ENCODE results near the gene ARHGAP24. TPM values are rescaled to one million over a fixed set of nuclear protein-coding genes. Genes with fewer than 3 reads are reported as not detected.

ARHGAP24 gene
- total and polyA plus RNA-seq, 12 donors: 0.72 to 53.4 (median 4.4) TPM

DNA sequence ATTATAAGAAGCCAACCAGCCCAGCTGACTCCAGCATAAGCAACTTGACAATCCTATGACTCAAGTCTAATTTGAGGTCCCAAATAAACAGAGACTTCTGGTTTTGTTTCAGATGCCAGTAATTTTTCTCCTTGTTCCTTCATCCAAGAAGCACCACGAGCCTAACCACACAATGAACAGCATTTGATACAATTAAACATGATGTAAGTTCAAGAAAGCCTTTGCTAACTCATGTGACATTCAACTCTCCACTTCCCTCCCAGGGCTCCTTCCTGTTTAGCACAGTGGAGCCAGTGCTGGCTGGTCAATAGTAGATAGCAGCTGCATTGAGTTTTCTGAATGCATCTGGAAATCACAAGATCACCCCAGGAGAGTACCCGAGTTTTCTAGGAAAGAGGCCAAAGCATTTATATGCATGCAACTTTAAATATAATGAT lies 206.3 kb downstream of the ARHGAP24 start:
- no peak overlapping the region for H3K4me3 ChIP-seq
- no peaks in the 10 kb centered on the region for H3K4me1 ChIP-seq (replicated peaks in 1 of 2)
- H3K27me3 ChIP-seq: no peaks in the 10 kb centered on the region
- DNase-seq: peak; percentile 22 to 56 (median 35)
- TF ChIP-seq POLR2A (IDR thresholded peaks at IDR 0.05): no peak
- TF ChIP-seq, protein P1, sequence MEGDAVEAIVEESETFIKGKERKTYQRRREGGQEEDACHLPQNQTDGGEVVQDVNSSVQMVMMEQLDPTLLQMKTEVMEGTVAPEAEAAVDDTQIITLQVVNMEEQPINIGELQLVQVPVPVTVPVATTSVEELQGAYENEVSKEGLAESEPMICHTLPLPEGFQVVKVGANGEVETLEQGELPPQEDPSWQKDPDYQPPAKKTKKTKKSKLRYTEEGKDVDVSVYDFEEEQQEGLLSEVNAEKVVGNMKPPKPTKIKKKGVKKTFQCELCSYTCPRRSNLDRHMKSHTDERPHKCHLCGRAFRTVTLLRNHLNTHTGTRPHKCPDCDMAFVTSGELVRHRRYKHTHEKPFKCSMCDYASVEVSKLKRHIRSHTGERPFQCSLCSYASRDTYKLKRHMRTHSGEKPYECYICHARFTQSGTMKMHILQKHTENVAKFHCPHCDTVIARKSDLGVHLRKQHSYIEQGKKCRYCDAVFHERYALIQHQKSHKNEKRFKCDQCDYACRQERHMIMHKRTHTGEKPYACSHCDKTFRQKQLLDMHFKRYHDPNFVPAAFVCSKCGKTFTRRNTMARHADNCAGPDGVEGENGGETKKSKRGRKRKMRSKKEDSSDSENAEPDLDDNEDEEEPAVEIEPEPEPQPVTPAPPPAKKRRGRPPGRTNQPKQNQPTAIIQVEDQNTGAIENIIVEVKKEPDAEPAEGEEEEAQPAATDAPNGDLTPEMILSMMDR (IDR thresholded peaks at IDR 0.05): no peak
- 42 to 66% (median 56%) methylated on average over 2 of the region's 2 CpGs for WGBS, 4 donors
- peak overlapping the region in 3 of 5 donors; percentile 26 to 58 (median 56) for H3K27ac ChIP-seq
- H3K9me3 ChIP-seq (replicated peaks in 1 of 3): no peaks in the 10 kb centered on the region
- intact Hi-C loops (cut with DNase I): no loop called here
- no peaks in the 10 kb centered on the region for H3K36me3 ChIP-seq (replicated peaks in 1 of 2)

DNA sequence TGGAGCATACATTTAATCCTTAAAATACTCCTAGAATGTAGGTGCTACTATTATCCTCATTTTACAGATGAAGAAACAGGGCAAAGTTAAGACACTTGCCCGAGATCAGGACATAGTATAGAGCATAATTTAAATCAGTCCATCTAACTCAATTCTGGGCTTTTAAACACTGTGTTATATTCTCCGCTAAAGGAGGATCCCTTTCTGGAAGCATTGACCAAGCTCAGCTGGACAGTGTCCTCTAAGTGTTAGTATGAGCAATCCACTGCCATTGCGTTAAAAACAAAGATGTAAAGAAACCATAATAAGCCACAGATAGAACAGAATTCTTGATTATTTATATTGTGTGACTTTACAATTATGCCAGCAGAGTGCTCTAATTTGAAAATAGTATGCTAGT lies 207.0 kb downstream of the ARHGAP24 start:
- Histone ChIP-seq H3K27me3 (no peaks in the 10 kb centered on the region), H3K27ac (peak overlapping the region in 2 of 5 donors; percentile 56 to 58), H3K36me3 (replicated peaks in 1 of 2) (no peaks in the 10 kb centered on the region), H3K4me1 (replicated peaks in 1 of 2) (no peaks in the 10 kb centered on the region), H3K9me3 (replicated peaks in 1 of 3) (no peaks in the 10 kb centered on the region), H3K4me3 (no peak overlapping the region)
- intact Hi-C loops (cut with DNase I): no loop called here
- DNase-seq: no peak
- TF ChIP-seq, protein P1 (IDR thresholded peaks at IDR 0.05): no peak
- no peak for TF ChIP-seq POLR2A (IDR thresholded peaks at IDR 0.05)
- WGBS, 4 donors: 89 to 92% (median 90%) methylated on average over 3 of the region's 3 CpGs

DNA sequence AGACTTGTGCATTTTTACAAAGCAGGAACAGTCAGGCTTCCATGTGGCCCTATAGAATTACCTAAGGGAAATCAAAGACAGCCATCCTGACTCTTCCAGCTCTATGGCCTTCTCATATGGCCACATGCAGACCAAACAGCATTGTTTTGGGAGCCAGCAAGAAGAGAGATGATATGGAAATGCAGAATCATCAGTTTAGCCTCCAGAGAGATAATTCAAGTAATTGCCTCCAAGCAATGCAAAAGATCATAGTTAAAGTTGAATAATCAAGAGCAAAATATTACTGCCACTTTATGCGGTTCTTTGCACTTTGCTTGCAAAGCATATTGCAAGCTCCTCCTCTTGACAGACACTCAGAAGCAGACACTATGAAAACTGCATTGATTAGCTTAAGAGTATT lies 207.4 kb downstream of the ARHGAP24 start:
- Histone ChIP-seq H3K36me3 (replicated peaks in 1 of 2) (no peaks in the 10 kb centered on the region), H3K4me1 (replicated peaks in 1 of 2) (no peaks in the 10 kb centered on the region), H3K9me3 (replicated peaks in 1 of 3) (no peaks in the 10 kb centered on the region), H3K27ac (peak overlapping the region in 2 of 5 donors; percentile 56 to 58), H3K4me3 (no peak overlapping the region), H3K27me3 (no peaks in the 10 kb centered on the region)
- no peak for DNase-seq
- intact Hi-C loops (cut with DNase I): no loop called here
- 88 to 96% (median 90%) methylated on average over 1 of the region's 1 CpG for WGBS, 4 donors
- TF ChIP-seq POLR2A (IDR thresholded peaks at IDR 0.05): no peak
- TF ChIP-seq, protein P1 (IDR thresholded peaks at IDR 0.05): no peak

DNA sequence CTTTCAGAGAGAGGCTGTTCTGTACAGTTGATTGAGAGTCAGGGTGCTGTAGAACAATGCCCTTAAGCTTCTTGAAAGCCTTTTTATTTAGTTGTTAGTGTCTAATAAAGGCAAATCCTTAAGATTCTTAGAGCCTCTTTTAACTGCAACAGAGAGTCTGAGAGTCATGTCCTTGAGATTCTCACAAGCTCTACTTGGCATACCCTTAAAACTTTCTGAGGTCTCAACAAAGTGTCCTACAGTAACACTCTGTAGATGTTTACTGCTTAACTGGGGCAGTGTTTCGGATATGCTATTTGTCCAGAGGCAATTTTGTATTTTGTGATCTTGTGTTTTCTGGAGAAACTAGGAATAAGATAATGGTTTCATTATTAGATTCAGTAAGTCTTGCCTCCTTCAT lies 209.7 kb downstream of the ARHGAP24 start:
- TF ChIP-seq, protein P1 (IDR thresholded peaks at IDR 0.05): no peak
- no peak for TF ChIP-seq POLR2A (IDR thresholded peaks at IDR 0.05)
- H3K27ac ChIP-seq: no peak overlapping the region
- H3K36me3 ChIP-seq (replicated peaks in 1 of 2): no peaks in the 10 kb centered on the region
- no peaks in the 10 kb centered on the region for H3K4me1 ChIP-seq (replicated peaks in 1 of 2)
- no peak overlapping the region for H3K4me3 ChIP-seq
- no peak for DNase-seq
- no peaks in the 10 kb centered on the region for H3K9me3 ChIP-seq (replicated peaks in 1 of 3)
- intact Hi-C loops (cut with DNase I): no loop called here
- WGBS, 4 donors: 74 to 90% (median 82%) methylated on average over 1 of the region's 1 CpG
- no peaks in the 10 kb centered on the region for H3K27me3 ChIP-seq
